ENCODE data around the gene GALNT16.

GRCh38 chr14:69285661-69286255 lies 25.8 kb downstream of the GALNT16 start:
- TF ChIP-seq GATA2 (IDR thresholded peaks at IDR 0.05; ENCODE audit: low read depth, low read length) (no peak), GATA3 (IDR thresholded peaks at IDR 0.05; ENCODE audit: low read depth, low read length) (no peak)
